Measurements from ENCODE around the gene EIF2AK2. TPM values are rescaled to one million over a fixed set of nuclear protein-coding genes. Genes with fewer than 3 reads are reported as not detected.
"Not testable (repeated sequence)": the region's sequence is repeated elsewhere in the genome, so short reads cannot be mapped to it uniquely, and the experiment has no call there.

The EIF2AK2 gene
- 38.2 TPM for polyA plus RNA-seq (2013, experiment 1 of 2)
- polyA plus RNA-seq (2013, experiment 2 of 2): 39.0 TPM

DNA sequence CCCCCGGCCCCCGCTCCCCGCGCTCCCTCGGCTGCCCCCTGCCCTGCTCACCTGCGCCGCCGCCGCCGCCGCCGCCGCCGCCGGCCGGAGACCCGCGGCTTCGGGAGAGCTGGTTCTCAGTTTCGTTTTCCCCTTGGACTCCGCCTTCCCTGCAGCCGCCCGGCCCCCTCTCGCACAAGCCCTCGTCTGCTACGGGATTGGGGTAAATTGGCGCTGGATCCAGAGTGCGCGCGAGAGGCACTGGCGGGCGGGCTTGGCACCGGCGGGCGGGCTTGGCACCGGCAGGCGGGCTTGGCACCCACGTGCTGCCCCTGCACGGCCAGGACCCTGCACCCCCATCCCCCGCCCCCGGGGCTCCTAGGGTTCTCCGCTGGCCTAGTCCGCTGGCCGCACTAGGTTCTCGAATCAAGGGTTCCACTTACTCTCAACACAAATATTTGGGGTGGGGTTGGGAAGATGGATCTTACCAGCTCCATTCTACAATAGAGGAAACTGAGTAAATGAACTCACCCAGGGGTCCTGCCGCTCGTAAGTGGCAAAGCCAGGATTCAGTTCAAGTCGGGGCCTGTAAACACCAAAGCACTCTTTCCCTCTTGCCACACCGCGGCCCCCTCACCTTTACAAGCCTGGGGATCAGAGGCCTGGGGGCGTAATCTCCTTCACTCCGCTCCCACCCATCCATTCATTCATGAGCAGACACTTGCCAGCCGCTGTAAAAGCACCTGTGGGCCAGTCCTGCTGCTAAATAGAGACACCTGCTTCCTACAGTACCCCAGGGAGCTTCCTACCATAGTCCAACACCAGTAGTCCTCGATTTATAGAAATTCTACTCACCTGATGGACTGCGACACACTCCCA lies at the start of gene EIF2AK2:
Gene EIF2AK2 (minus strand): TSS at position 124 of the 858 bp plus-strand sequence. CDS start 9,174 bp downstream, outside the sequence.
- Histone ChIP-seq H2BK15ac (ENCODE audit: low read depth, poor library complexity, severe bottlenecking) (peak within 1 kb of the TSS; percentile 80), H3K4me2 (ENCODE audit: low read length, poor library complexity, severe bottlenecking) (peak within 1 kb of the TSS; percentile 84), H3K79me1 (replicated peaks; ENCODE audit: low read length, poor library complexity, severe bottlenecking) (peaks cover 6% of the 10 kb centered on the region), H3K9me3 (ENCODE audit: control insufficient read depth, low read length) (no peaks in the 10 kb centered on the region), H3K4ac (ENCODE audit: low read depth in 1 of 2, low read length in 2 of 2) (peak within 1 kb of the TSS in 1 of 2 experiments; percentile 17), H2BK5ac (ENCODE audit: low read depth, low read length, poor library complexity, severe bottlenecking) (no peak within 1 kb of the TSS), H3K36me3 (ENCODE audit: control insufficient read depth in 1 of 2, insufficient read depth in 2 of 2, low read depth in 1 of 2, low read length in 2 of 2) (peaks cover 0 to 15% of the 10 kb centered on the region in 2 experiments), H2BK12ac (ENCODE audit: low read length in 2 of 2) (no peak within 1 kb of the TSS), H3K9ac (ENCODE audit: low read length) (peak within 1 kb of the TSS; percentile 94), H2AK5ac (ENCODE audit: low read length, severe bottlenecking) (no peak within 1 kb of the TSS), H3K27ac (ENCODE audit: low read length, poor library complexity, severe bottlenecking) (peak within 1 kb of the TSS; percentile 39), H3K27me3 (ENCODE audit: control insufficient read depth in 1 of 2, insufficient read depth in 1 of 2, low read length in 2 of 2) (no peaks in the 10 kb centered on the region), H4K8ac (ENCODE audit: low read length) (peak within 1 kb of the TSS; percentile 97), H2AFZ (ENCODE audit: low read depth, low read length) (peak within 1 kb of the TSS; percentile 68), H3K4me1 (ENCODE audit: control insufficient read depth, insufficient read depth, low read depth, low read length) (peaks cover 3% of the 10 kb centered on the region), H3K18ac (ENCODE audit: low read depth in 1 of 2, low read length in 2 of 2) (peak within 1 kb of the TSS; percentile 77 to 91), H4K91ac (ENCODE audit: low read length) (peak within 1 kb of the TSS; percentile 73), H3K4me3 (ENCODE audit: insufficient read depth in 1 of 2, low read depth in 1 of 2, low read length in 2 of 2) (peak within 1 kb of the TSS; percentile 91 to 93), H3K23ac (ENCODE audit: low read length in 2 of 2) (no peak within 1 kb of the TSS), H2BK120ac (ENCODE audit: low read depth, low read length) (peak within 1 kb of the TSS; percentile 88), H3K14ac (ENCODE audit: low read length in 2 of 2) (peak within 1 kb of the TSS in 1 of 2 experiments; percentile 83)
- WGBS: 10% methylated on average over 46 of the region's 55 CpGs
- DNase-seq: peak; percentile 88

- H3K9me3 ChIP-seq (ENCODE audit: control insufficient read depth, low read length): peaks cover 37% of the 10 kb centered on the region
- no peak overlapping the region for H4K91ac ChIP-seq (ENCODE audit: low read length)
- H3K4me1 ChIP-seq (ENCODE audit: control insufficient read depth, insufficient read depth, low read depth, low read length): no peaks in the 10 kb centered on the region
- H3K36me3 ChIP-seq (ENCODE audit: control insufficient read depth in 1 of 2, insufficient read depth in 2 of 2, low read depth in 1 of 2, low read length in 2 of 2): peaks cover 13 to 95% of the 10 kb centered on the region in 2 experiments
- no peak overlapping the region for H3K18ac ChIP-seq (ENCODE audit: low read depth in 1 of 2, low read length in 2 of 2)
- H3K23ac ChIP-seq (ENCODE audit: low read length in 2 of 2): no peak overlapping the region
- H2BK15ac ChIP-seq (ENCODE audit: low read depth, poor library complexity, severe bottlenecking): no peak overlapping the region
- H3K4me3 ChIP-seq (ENCODE audit: insufficient read depth in 1 of 2, low read depth in 1 of 2, low read length in 2 of 2): no peak overlapping the region
- H3K14ac ChIP-seq (ENCODE audit: low read length in 2 of 2): no peak overlapping the region
- H4K8ac ChIP-seq (ENCODE audit: low read length): no peak overlapping the region
- H2AFZ ChIP-seq (ENCODE audit: low read depth, low read length): no peak overlapping the region
- no peaks in the 10 kb centered on the region for H3K27me3 ChIP-seq (ENCODE audit: control insufficient read depth in 1 of 2, insufficient read depth in 1 of 2, low read length in 2 of 2)
- H3K79me1 ChIP-seq (replicated peaks; ENCODE audit: low read length, poor library complexity, severe bottlenecking): peaks cover 9% of the 10 kb centered on the region
- H3K4ac ChIP-seq (ENCODE audit: low read depth in 1 of 2, low read length in 2 of 2): no peak overlapping the region
- no peak overlapping the region for H2AK5ac ChIP-seq (ENCODE audit: low read length, severe bottlenecking)
- H3K9ac ChIP-seq (ENCODE audit: low read length): no peak overlapping the region
- WGBS: 83% methylated on average over 5 of the region's 5 CpGs
- no peak for DNase-seq
- no peak overlapping the region for H2BK5ac ChIP-seq (ENCODE audit: low read depth, low read length, poor library complexity, severe bottlenecking)
- H3K27ac ChIP-seq (ENCODE audit: low read length, poor library complexity, severe bottlenecking): no peak overlapping the region
- no peak overlapping the region for H2BK12ac ChIP-seq (ENCODE audit: low read length in 2 of 2)
- no peak overlapping the region for H2BK120ac ChIP-seq (ENCODE audit: low read depth, low read length)
- no peak overlapping the region for H3K4me2 ChIP-seq (ENCODE audit: low read length, poor library complexity, severe bottlenecking)
Observed at GRCh38 chr2:37205689-37206341, 49.0 kb upstream of the EIF2AK2 start.

DNA sequence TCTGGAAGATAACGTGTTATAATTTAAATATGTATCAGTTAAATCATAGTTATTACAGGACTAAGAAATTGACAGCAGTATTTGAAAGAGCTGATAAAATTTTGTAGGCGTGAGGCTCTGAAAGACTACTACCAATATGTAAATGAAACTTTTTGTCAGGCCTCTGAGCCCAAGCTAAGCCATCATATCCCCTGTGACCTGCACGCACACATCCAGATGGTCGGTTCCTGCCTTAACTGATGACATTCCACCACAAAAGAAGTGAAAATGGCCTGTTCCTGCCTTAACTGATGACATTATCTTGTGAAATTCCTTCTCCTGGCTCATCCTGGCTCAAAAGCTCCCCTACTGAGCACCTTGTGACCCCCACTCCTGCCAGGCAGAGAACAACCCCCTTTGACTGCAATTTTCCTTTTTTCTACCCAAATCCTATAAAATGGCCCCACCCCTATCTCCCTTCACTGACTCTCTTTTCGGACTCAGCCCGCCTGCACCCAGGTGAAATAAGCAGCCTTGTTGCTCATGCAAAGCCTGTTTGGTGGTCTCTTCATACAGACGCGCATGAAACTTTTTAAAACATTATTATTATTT lies 48.4 kb upstream of the EIF2AK2 start:
- H2BK15ac ChIP-seq (ENCODE audit: low read depth, poor library complexity, severe bottlenecking); H3K27ac ChIP-seq (ENCODE audit: low read length, poor library complexity, severe bottlenecking); H3K18ac ChIP-seq (ENCODE audit: low read depth in 1 of 2, low read length in 2 of 2); H2AK5ac ChIP-seq (ENCODE audit: low read length, severe bottlenecking); H3K4me1 ChIP-seq (ENCODE audit: control insufficient read depth, insufficient read depth, low read depth, low read length); H3K4ac ChIP-seq (ENCODE audit: low read depth in 1 of 2, low read length in 2 of 2); DNase-seq; H3K4me3 ChIP-seq (ENCODE audit: insufficient read depth in 1 of 2, low read depth in 1 of 2, low read length in 2 of 2); H4K91ac ChIP-seq (ENCODE audit: low read length); H3K27me3 ChIP-seq (ENCODE audit: control insufficient read depth in 1 of 2, insufficient read depth in 1 of 2, low read length in 2 of 2); H2BK12ac ChIP-seq (ENCODE audit: low read length in 2 of 2); H2BK5ac ChIP-seq (ENCODE audit: low read depth, low read length, poor library complexity, severe bottlenecking); H3K4me2 ChIP-seq (ENCODE audit: low read length, poor library complexity, severe bottlenecking); H3K14ac ChIP-seq (ENCODE audit: low read length in 2 of 2); H4K8ac ChIP-seq (ENCODE audit: low read length); H3K23ac ChIP-seq (ENCODE audit: low read length in 2 of 2); H3K79me1 ChIP-seq (replicated peaks; ENCODE audit: low read length, poor library complexity, severe bottlenecking); H2BK120ac ChIP-seq (ENCODE audit: low read depth, low read length); H3K9ac ChIP-seq (ENCODE audit: low read length); H2AFZ ChIP-seq (ENCODE audit: low read depth, low read length): not testable (repeated sequence)
- peaks cover 17 to 93% of the 10 kb centered on the region in 2 experiments for H3K36me3 ChIP-seq (ENCODE audit: control insufficient read depth in 1 of 2, insufficient read depth in 2 of 2, low read depth in 1 of 2, low read length in 2 of 2)
- 83% methylated on average over 5 of the region's 8 CpGs for WGBS
- peaks cover 37% of the 10 kb centered on the region for H3K9me3 ChIP-seq (ENCODE audit: control insufficient read depth, low read length)

GRCh38 chr2:37203708-37204107 lies 46.9 kb upstream of the EIF2AK2 start:
- Histone ChIP-seq H3K4ac (ENCODE audit: low read depth in 1 of 2, low read length in 2 of 2) (no peak overlapping the region), H4K8ac (ENCODE audit: low read length) (no peak overlapping the region), H2BK5ac (ENCODE audit: low read depth, low read length, poor library complexity, severe bottlenecking) (no peak overlapping the region), H3K79me1 (replicated peaks; ENCODE audit: low read length, poor library complexity, severe bottlenecking) (peaks cover 11% of the 10 kb centered on the region), H3K23ac (ENCODE audit: low read length in 2 of 2) (no peak overlapping the region), H2AFZ (ENCODE audit: low read depth, low read length) (no peak overlapping the region), H2BK120ac (ENCODE audit: low read depth, low read length) (no peak overlapping the region), H2AK5ac (ENCODE audit: low read length, severe bottlenecking) (no peak overlapping the region), H3K4me3 (ENCODE audit: insufficient read depth in 1 of 2, low read depth in 1 of 2, low read length in 2 of 2) (no peak overlapping the region), H4K91ac (ENCODE audit: low read length) (no peak overlapping the region), H3K9ac (ENCODE audit: low read length) (no peak overlapping the region), H3K4me2 (ENCODE audit: low read length, poor library complexity, severe bottlenecking) (no peak overlapping the region), H3K9me3 (ENCODE audit: control insufficient read depth, low read length) (peaks cover 29% of the 10 kb centered on the region), H3K36me3 (ENCODE audit: control insufficient read depth in 1 of 2, insufficient read depth in 2 of 2, low read depth in 1 of 2, low read length in 2 of 2) (peaks cover 17 to 84% of the 10 kb centered on the region in 2 experiments), H2BK12ac (ENCODE audit: low read length in 2 of 2) (no peak overlapping the region), H3K18ac (ENCODE audit: low read depth in 1 of 2, low read length in 2 of 2) (no peak overlapping the region), H3K4me1 (ENCODE audit: control insufficient read depth, insufficient read depth, low read depth, low read length) (peaks cover 2% of the 10 kb centered on the region), H3K27me3 (ENCODE audit: control insufficient read depth in 1 of 2, insufficient read depth in 1 of 2, low read length in 2 of 2) (no peaks in the 10 kb centered on the region), H2BK15ac (ENCODE audit: low read depth, poor library complexity, severe bottlenecking) (no peak overlapping the region), H3K14ac (ENCODE audit: low read length in 2 of 2) (no peak overlapping the region), H3K27ac (ENCODE audit: low read length, poor library complexity, severe bottlenecking) (no peak overlapping the region)
- WGBS: 100% methylated on average over 2 of the region's 2 CpGs
- no peak for DNase-seq

Measured in mesenchymal stem cell (in vitro differentiated cells and primary cell).